CD14-positive monocyte (primary cell): ENCODE results near the gene CREB5. TPM values are rescaled to one million over a fixed set of nuclear protein-coding genes. Genes with fewer than 3 reads are reported as not detected.

Source experiments
- DNase-seq, 3 donors: peaks; one replicate each; pipeline ENCODE4 v3.0.0-alpha.2; 2011 to 2022
- H2AFZ ChIP-seq: 2 replicates; pipeline ENCODE4 v1.6.0; 2012; ENCODE audit warnings: mild to moderate bottlenecking, low read depth, low read length, inconsistent platforms; ENCODE audit not compliant: insufficient read depth, poor library complexity, severe bottlenecking
- H3K27ac ChIP-seq, 2 donors: 1 replicate in 1 of 2; 2 replicates in 1 of 2; pipeline ENCODE4 v1.5.1; 2012 to 2013; ENCODE audit warnings: low read length in 2 of 2, control low read depth in 1 of 2, inconsistent platforms in 1 of 2, low read depth in 1 of 2, mild to moderate bottlenecking in 1 of 2
- H3K27me3 ChIP-seq, 2 donors: one replicate each; pipeline versions ENCODE4 v1.6.0 to v1.6.1; 2011 to 2013; ENCODE audit warnings: low read length in 2 of 2; ENCODE audit not compliant: control insufficient read depth in 2 of 2, insufficient read depth in 2 of 2
- H3K36me3 ChIP-seq, 2 donors: replicated peaks in 1 of 2; 1 replicate in 1 of 2; 2 replicates in 1 of 2; pipeline versions ENCODE4 v1.5.1 to v1.6.1; 2012 to 2013; ENCODE audit warnings: low read length in 2 of 2, control low read depth in 1 of 2, inconsistent platforms in 1 of 2, mild to moderate bottlenecking in 1 of 2; ENCODE audit not compliant: insufficient read depth in 2 of 2, control insufficient read depth in 1 of 2
- H3K4me1 ChIP-seq, 2 donors: 1 replicate in 1 of 2; 2 replicates in 1 of 2; pipeline versions ENCODE4 v1.5.1 to v1.6.1; 2012 to 2013; ENCODE audit warnings: low read length in 2 of 2, control low read depth in 1 of 2, inconsistent platforms in 1 of 2, mild to moderate bottlenecking in 1 of 2, moderate library complexity in 1 of 2; ENCODE audit not compliant: insufficient read depth in 2 of 2, control insufficient read depth in 1 of 2
- H3K4me2 ChIP-seq: replicated peaks from 2 replicates; pipeline ENCODE3; 2012; ENCODE audit warnings: low read length, moderate library complexity, mild to moderate bottlenecking; ENCODE audit not compliant: poor library complexity, severe bottlenecking; ENCODE audit errors: extremely low read depth
- H3K4me3 ChIP-seq, 3 experiments: fragments of 200-600 bp in 1 of 3; sonication (generic) in 1 of 3; replicated peaks in 1 of 3; 1 replicate in 2 of 3; 2 replicates in 1 of 3; pipeline ENCODE4 v1.5.1; 2011 to 2013; ENCODE audit warnings: low read length in 3 of 3, mild to moderate bottlenecking in 3 of 3, control low read depth in 2 of 3, low read depth in 2 of 3, inconsistent platforms in 1 of 3, moderate library complexity in 1 of 3
- H3K79me2 ChIP-seq: 2 replicates; pipeline ENCODE4 v1.6.0; 2012; ENCODE audit warnings: mild to moderate bottlenecking, control low read depth, inconsistent platforms, low read length, moderate library complexity; ENCODE audit not compliant: insufficient read depth
- H3K9ac ChIP-seq: 2 replicates; pipeline ENCODE4 v1.6.0; 2017; ENCODE audit warnings: low read length, mild to moderate bottlenecking; ENCODE audit not compliant: insufficient read depth, poor library complexity, severe bottlenecking
- H3K9me3 ChIP-seq, 2 donors: replicated peaks in 1 of 2; 1 replicate in 1 of 2; 2 replicates in 1 of 2; pipeline versions ENCODE4 v1.5.1 to v1.6.1; 2012 to 2013; ENCODE audit warnings: low read length in 2 of 2, control low read depth in 1 of 2; ENCODE audit not compliant: control insufficient read depth in 1 of 2, insufficient read depth in 1 of 2
- H4K20me1 ChIP-seq: 2 replicates; pipeline ENCODE4 v1.6.0; 2012; ENCODE audit warnings: mild to moderate bottlenecking, low read length, control low read depth, moderate library complexity; ENCODE audit not compliant: insufficient read depth
- H3K27ac Mint-ChIP-seq, 7 donors: one replicate each; pipeline ENCODE4 v1.8.0; 2020; ENCODE audit warnings: mild to moderate bottlenecking in 7 of 7, mixed read lengths in 7 of 7, moderate library complexity in 6 of 7, inconsistent platforms in 2 of 7
- H3K27me3 Mint-ChIP-seq, 3 donors: one replicate each; pipeline ENCODE4 v1.8.0; 2021 to 2022; ENCODE audit warnings: low read depth in 3 of 3, mild to moderate bottlenecking in 3 of 3, mixed read lengths in 3 of 3, moderate library complexity in 3 of 3, inconsistent platforms in 1 of 3
- H3K36me3 Mint-ChIP-seq, 2 donors: one replicate each; pipeline ENCODE4 v1.8.0; 2020; ENCODE audit warnings: mixed read lengths in 2 of 2, inconsistent platforms in 1 of 2, mild to moderate bottlenecking in 1 of 2
- H3K4me1 Mint-ChIP-seq: one replicate; pipeline ENCODE4 v1.8.0; 2020; ENCODE audit warnings: mild to moderate bottlenecking, mixed read lengths
- H3K4me3 Mint-ChIP-seq, 2 donors: one replicate each; pipeline ENCODE4 v1.8.0; 2020; ENCODE audit warnings: mild to moderate bottlenecking in 2 of 2, mixed read lengths in 2 of 2, moderate library complexity in 1 of 2
- H3K9me3 Mint-ChIP-seq, 7 donors: one replicate each; pipeline ENCODE4 v1.8.0; 2020 to 2022; ENCODE audit warnings: mixed read lengths in 7 of 7, mild to moderate bottlenecking in 6 of 7, moderate library complexity in 6 of 7, inconsistent platforms in 2 of 7
- WGBS: methylation state at CpG from one replicate; pipeline ENCODE4 v1.1.5; 2013; ENCODE audit warnings: missing lambda C conversion rate; ENCODE audit not compliant: insufficient coverage; 5-methylcytosine and 5-hydroxymethylcytosine counted together
- intact Hi-C, 2 donors: fragments of 100-400 bp; cut with micrococcal nuclease; formaldehyde crosslinking; loops; one replicate each; pipeline versions ENCODE4 v1.15.0 to v1.15.1; 2023
- polyA plus RNA-seq, 3 donors: library from polyadenylated mRNA; depleted of rRNA in 1 of 3; unstranded in 2 of 3; stranded (reverse) in 1 of 3; fragments of 300-500 nt in 2 of 3; fragments of >200 nt in 1 of 3; fragmentation: Illumina TruSeq in 2 of 3; gene quantifications; 1 replicate in 2 of 3; 2 replicates in 1 of 3; pipeline ENCODE4 v1.2.3, GENCODE V29; 2012 to 2021
- TF ChIP-seq, protein P1 (sequence below): fragments of 200-600 bp; IDR thresholded peaks from one replicate; pipeline ENCODE4 v1.8.0; 2022; ENCODE audit warnings: antibody characterized with exemption, mild to moderate bottlenecking

Gene CREB5
- polyA plus RNA-seq, 3 donors, result 25.1 to 72.3 (median 44.2) TPM

DNA sequence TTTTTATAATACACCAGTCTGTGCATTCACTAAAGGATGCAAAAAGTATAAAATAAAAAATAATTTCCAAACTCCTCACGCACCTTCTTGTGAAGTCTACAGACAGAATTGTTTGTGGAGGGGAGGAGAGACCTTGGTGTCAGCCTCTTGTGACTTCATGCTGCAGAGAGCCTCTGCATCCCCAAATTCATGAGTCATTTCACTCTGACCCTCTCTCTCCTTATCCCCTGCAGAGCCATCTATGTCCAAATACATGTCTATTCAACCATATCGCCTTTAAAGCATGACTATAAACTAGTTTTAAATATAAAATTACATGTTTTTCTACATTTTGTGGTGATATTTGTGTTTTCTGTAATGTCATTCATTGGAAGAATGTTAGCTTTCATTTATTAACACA lies 6.0 kb downstream of the CREB5 start:
- WGBS, result no CpG with 5 or more reads among the region's 2 CpGs
- H3K27me3 Mint-ChIP-seq, result peaks cover 27 to 44% (median 29%) of the 10 kb centered on the region in 3 donors
- H3K4me3 Mint-ChIP-seq, result no peak overlapping the region

DNA sequence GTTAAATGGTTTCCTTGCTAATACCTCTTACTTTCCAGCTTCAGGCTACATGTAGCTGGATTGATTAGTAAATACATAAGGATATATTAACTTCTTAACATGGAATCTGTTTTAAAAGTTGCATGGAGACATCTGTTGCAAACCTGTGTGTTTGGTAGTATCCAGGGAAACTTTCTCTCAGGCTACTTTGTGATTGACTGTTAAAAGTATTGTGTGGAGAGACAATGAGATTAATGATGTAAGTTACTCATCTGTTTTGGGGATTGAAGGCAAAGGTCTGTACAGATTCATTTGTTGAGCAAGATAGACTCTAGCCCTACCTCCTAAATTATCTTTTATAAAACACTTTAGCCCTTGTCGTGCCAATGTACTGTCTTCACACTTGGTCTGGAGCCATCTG lies 6.6 kb downstream of the CREB5 start:
- Histone ChIP-seq H3K9ac (no peak overlapping the region), H3K27ac (no peak overlapping the region), H3K4me2 (no peak overlapping the region), H3K36me3 (no peaks in the 10 kb centered on the region), H3K79me2 (no peaks in the 10 kb centered on the region), H3K27me3 (peaks cover 27 to 46% of the 10 kb centered on the region in 2 donors), H3K9me3 (no peaks in the 10 kb centered on the region), H3K4me1 (no peaks in the 10 kb centered on the region), H3K4me3 (no peak overlapping the region), H4K20me1 (no peaks in the 10 kb centered on the region), H2AFZ (no peak overlapping the region)
- H3K27ac Mint-ChIP-seq, result no peak overlapping the region
- H3K9me3 Mint-ChIP-seq, result no peaks in the 10 kb centered on the region
- no peaks in the 10 kb centered on the region for H3K36me3 Mint-ChIP-seq
- TF ChIP-seq, protein P1, sequence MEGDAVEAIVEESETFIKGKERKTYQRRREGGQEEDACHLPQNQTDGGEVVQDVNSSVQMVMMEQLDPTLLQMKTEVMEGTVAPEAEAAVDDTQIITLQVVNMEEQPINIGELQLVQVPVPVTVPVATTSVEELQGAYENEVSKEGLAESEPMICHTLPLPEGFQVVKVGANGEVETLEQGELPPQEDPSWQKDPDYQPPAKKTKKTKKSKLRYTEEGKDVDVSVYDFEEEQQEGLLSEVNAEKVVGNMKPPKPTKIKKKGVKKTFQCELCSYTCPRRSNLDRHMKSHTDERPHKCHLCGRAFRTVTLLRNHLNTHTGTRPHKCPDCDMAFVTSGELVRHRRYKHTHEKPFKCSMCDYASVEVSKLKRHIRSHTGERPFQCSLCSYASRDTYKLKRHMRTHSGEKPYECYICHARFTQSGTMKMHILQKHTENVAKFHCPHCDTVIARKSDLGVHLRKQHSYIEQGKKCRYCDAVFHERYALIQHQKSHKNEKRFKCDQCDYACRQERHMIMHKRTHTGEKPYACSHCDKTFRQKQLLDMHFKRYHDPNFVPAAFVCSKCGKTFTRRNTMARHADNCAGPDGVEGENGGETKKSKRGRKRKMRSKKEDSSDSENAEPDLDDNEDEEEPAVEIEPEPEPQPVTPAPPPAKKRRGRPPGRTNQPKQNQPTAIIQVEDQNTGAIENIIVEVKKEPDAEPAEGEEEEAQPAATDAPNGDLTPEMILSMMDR, result no peak
- WGBS, result no CpG with 5 or more reads among the region's 1 CpG
- no peak for DNase-seq
- intact Hi-C loops, result no loop called here
- H3K4me3 Mint-ChIP-seq, result no peak overlapping the region
- peaks cover 21 to 38% (median 22%) of the 10 kb centered on the region in 3 donors for H3K27me3 Mint-ChIP-seq
- H3K4me1 Mint-ChIP-seq, result no peaks in the 10 kb centered on the region

More for the DNA sequence above, 6.0 kb downstream of the CREB5 start:
- Mint-ChIP-seq H3K9me3 (no peaks in the 10 kb centered on the region), H3K4me1 (no peaks in the 10 kb centered on the region), H3K27ac (no peak overlapping the region), H3K36me3 (no peaks in the 10 kb centered on the region)
- no peaks in the 10 kb centered on the region for H3K9me3 ChIP-seq
- H4K20me1 ChIP-seq, result no peaks in the 10 kb centered on the region
- no peak overlapping the region for H3K9ac ChIP-seq
- no peak overlapping the region for H3K4me3 ChIP-seq
- DNase-seq, result peak in 1 of 3 donors; percentile 11
- H3K27ac ChIP-seq, result no peak overlapping the region
- H3K79me2 ChIP-seq, result no peaks in the 10 kb centered on the region
- TF ChIP-seq, protein P1, result no peak
- no peak overlapping the region for H3K4me2 ChIP-seq
- no peak overlapping the region for H2AFZ ChIP-seq
- no peaks in the 10 kb centered on the region for H3K36me3 ChIP-seq
- H3K27me3 ChIP-seq, result peaks cover 32 to 53% of the 10 kb centered on the region in 2 donors
- H3K4me1 ChIP-seq, result no peaks in the 10 kb centered on the region
- intact Hi-C loops, result no loop called here
